CD4-positive, alpha-beta T cell treated with Interleukin-10 for 1 hour (primary cell): ENCODE data around the gene LIMS1.
"Not testable (repeated sequence)": the region's sequence is repeated elsewhere in the genome, so short reads cannot be mapped to it uniquely, and the experiment has no call there.

Experiments
- DNase-seq: peaks from one replicate; pipeline ENCODE4 v3.0.0-alpha.2; 2020

The LIMS1 gene, protein sequence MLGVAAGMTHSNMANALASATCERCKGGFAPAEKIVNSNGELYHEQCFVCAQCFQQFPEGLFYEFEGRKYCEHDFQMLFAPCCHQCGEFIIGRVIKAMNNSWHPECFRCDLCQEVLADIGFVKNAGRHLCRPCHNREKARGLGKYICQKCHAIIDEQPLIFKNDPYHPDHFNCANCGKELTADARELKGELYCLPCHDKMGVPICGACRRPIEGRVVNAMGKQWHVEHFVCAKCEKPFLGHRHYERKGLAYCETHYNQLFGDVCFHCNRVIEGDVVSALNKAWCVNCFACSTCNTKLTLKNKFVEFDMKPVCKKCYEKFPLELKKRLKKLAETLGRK

DNA sequence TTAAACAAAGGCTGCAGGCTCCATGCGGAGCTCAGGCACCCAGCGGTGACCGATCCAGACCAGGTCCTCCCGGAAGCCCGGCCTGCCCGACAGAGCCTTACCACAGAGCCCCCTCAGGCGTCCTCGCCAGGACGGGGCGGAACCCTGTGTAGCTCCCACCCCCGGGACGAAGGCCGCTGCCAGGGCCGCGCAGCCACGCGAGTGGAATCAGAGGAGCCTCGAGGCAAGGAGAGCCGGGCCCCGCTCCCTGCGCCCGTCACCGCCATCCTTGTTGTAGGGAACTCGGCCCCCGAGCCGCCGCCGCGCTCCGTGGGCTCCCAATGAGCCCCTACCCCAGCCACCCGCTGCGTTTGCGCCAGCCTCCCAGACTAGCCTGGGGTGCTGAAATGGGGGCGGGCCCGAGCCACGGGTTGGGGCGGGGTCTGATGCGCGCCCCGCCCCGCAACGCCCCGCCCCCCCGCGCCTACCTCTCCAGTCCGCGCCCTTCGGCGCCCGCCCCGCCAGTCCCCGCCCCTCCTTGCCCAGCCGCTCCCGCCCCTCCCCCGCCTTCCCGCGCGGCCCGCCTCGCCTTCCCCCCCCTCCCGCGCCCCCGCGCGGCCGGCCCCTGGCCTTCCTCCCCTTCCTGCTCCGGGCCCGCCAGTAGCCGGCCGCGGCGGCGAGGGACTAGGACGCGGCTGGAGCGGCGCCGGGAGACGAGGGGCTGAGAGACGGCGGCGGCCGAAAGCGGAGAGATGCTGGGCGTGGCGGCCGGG is at the start of gene LIMS1:
Gene LIMS1 (plus strand): TSS at position 639 of the 752 bp plus-strand sequence. CDS start 93 bp downstream, at position 732.
- DNase-seq, result peak; percentile 89

DNA sequence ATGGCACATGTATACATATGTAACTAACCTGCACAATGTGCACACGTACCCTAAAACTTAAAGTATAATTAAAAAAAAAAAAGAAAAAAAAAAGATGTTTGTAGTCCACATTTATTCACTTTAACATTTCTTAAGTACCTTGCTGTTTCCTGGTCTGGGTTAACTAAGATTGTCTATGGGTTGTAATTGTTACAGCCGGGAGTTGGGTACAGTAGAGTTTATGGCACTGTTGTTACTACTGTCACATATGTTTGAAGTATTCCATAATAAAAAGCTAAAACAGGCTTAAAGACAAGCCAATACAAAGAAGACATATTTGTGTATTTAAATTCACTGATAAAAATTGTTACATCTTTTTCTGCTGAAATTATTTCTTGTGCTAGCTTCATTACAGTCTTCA is 49.0 kb upstream of the LIMS1 start:
- DNase-seq, result no peak

DNA sequence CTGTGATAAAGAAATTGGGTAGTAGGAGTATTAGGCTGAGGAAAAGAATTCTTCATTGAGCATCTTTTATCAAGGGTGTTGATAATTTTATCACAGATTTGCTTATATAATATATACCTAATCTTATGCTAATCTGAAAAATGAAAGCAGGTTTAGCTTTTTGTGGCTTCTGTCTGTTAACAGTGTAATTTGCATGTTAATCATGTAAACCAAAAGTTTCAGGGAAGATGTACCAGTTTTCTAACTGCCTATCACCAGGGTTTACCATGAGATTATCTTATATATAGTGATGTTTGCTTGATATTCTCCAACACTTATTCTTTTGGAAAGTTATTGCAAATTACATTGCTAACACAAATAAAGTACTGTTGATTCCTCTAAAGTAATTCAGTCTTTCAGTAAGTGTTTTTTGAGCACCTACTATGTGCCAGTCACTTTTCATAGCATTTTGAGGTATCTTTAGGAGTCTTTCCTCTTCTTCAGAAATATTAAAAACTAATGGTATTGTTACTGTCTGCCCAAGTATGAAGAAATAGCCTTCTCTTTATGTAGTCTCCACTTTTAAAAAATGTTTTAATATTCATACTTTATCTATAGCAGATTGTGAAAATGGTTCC is 43.7 kb upstream of the LIMS1 start:
- DNase-seq, result no peak

DNA sequence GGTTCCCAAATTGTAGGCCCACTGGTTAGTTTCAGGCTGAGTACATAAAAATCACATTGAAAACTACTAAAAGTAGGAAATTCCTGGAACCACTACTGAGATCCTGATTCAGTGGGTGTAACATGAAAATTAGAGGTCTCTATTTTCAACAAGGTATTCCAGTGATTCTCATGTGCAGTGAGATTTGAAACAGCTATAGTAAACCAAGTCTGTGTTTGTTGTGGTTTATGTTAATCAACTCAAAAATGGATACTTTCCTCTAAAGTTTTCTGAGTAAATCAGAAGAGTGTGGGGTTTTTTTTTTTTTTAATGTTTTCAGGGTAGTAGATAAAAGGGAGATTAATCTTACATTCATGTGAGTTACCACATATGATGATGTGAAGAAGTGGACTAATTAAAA is 42.4 kb upstream of the LIMS1 start:
- no peak for DNase-seq

DNA sequence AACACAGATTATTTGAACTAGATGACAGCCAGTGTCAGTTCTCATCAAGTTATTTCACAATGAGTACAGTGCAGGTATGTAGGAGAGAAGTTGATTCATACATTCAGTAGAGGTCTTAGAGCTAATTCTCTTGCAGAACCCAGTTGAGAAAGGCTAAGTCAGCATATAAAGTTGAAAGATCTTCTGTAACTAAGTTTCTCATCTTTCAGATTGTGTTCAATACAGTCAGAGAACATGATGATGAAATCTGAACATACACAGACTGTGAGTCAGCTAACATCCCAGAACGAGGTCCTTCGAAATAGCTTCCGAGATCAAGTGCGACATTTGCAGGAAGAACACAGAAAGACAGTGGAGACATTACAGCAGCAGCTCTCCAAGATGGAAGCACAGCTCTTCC is 41.9 kb upstream of the LIMS1 start:
- no peak for DNase-seq

DNA sequence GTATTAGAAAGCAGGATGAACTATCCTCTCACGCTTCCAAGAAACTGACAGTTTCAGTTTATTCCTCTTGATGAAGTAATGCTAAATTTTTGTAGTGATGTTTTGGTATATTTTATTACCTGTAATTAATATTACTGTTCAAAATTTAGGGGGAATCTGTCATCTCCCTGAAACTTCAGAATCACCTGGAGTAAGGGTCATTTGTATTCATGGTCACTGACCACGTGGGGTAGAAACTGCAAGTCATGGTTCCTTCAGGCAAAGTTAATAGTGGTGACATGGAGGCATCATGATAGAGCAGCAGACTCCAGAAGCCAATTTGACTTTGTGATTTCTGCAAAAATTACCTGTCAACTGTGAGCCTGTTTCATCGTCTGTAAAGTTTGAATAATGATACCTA is 38.1 kb upstream of the LIMS1 start:
- not testable (repeated sequence) for DNase-seq

DNA sequence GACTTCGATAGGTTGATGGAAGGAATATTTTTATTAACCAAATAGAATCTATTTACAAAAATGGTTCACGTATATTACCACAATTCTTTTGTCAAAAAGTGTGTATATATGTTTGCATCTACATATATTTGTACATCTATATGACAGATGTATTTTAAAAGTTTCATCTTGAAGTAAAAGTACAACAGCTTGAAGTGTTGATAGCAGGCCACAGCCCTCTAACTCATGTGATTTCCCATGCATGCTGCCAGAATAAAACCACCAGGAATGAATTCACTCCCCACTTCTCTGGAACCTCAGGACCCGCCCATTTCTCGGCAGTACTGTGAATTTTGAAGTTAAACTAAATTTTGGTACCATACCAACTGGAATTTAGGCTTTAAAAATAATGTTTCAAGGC is 26.6 kb upstream of the LIMS1 start:
- not testable (repeated sequence) for DNase-seq

DNA sequence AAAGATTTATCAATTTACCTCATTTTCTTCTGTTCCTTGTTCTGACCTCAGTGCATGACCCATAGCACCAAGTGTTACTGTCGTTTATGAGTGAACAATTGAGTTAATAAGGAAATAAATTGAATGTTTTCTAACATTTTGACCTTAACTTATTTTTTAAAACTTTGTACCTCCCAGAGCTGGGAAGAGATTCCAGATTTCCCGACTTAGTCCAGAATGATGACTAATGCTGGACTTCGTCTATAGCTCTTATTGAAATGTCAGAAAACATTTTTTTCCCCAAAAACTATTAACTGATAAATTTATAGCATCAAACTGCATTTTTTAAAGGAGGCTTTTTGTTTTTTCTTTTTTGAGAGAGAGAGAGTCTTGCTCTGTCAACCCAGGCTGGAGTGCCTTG is 21.8 kb upstream of the LIMS1 start:
- not testable (repeated sequence) for DNase-seq

DNA sequence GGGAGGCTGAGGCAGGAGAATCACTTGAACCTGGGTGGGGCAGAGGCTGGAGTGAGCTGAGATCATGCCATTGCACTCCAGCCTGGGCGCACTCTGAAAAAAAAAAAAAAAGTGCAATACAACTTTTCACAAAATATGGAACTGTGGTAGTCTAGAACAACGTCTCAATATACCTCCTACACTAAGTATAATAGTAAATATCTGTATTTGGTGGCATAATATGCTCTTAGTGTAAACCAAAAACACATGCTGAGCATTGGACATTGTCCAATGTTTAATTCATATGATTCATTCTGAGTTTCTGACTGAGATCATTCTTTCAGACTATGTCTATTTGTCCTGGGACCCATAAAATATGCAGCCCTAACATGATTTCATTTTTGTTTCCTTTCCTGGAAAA is 19.8 kb upstream of the LIMS1 start:
- DNase-seq, result not testable (repeated sequence)

DNA sequence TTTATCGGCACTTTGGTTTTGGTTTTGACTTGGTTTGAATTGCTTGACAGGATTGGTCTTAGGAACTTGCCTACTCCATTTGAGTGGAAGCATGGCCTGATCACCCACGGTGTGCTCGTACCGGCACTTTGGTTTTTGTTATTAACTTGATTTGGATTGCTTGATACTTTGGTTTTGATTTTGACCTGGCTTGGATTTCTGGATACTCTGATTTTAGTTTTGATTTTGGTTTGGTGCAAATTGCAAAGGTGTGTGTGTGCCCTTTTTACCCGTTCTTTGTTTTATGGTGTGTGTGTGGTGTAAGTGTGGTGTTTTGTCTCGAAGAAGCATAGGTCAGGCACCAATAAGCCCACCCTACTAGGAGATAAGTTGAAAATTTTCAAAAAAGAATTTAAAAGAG is 9.6 kb upstream of the LIMS1 start:
- DNase-seq, result not testable (repeated sequence)

DNA sequence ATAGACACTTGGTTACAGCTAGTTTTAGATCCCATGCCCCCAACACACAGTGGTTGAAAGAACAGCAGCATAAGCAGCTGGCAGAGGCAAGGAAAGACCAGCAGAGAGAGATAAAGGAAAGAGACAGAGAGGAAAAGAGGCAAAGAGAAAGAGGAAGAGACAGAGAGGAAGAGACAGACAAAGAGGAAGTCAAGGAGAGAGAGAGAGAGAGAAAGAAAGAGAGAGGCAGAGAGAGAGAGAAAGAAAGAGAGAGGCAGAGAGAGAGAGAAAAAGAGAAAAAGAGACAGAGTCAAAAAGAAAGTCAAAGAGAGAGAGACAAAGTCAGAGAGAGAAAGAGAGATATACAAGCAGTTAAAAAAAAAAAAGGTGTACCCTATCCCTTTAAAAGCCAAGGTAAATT is 9.0 kb upstream of the LIMS1 start:
- not testable (repeated sequence) for DNase-seq

DNA sequence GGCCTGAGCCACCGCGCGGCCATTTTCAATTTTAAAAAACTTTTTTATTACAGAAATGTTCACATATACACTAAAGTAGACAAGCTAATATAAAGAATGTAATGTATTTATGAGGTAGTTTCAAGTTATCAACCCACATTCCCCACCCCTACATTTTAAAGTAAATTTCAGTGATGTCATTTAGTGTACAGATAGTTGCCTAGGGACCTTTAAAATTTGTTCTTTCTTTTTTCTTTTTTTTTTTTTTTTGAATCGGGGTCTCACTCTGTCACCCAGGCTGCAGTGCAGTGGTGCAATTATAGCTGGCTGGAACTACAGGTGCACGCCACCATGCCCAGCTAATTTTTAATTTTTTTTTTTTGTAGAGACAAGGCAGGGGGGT is 2.6 kb upstream of the LIMS1 start:
- no peak for DNase-seq

DNA sequence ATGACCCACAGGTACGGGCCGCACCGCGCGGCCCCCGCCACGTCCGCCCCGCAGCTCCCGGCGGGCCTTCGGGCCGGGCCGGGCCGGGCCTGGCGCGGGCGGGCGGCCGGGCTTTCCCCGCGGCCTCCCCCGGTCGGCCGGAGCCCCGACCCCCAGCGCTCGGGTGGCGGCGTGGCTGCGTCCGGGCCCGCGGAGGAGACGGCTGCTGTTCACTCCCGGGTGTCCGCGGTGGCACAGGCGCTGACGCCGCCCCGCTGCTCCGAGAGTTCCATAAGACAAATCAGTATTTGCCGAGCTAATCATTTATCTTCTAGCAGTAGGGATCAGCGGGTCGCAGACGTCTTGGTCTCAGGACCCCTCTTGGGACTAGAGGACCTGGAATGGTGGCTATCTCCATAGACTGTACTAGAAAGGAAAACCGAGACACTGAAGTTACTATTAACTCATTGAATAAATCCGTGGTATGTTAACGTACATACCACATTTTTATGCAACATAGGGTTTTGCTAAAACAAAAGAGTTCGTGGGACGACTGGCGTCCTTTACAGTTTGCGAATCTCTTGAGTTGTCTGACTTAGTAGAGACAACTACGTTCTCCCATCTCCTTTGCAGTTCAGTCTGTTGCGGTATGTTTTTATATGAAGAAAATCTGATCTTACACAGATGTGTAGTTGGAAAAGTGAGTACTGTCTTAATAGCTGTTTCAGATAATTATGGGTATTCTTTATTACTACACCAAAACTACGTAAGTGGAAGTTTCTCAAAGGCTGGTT is 500 bp downstream of the LIMS1 start:
- peak; percentile 46 for DNase-seq

DNA sequence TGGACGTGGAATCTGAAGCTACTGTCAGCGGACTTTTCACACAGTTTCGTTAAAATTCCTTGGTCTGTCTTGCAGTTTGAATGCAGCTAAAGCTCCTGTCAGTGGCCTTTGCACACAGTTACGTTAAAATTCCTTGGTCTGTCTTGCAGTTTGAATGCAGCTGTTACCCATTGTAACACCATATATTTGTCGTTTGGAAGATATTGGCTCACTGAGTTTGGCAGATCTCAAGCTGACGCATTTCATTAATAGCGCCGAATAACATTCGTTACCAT is 1.0 kb downstream of the LIMS1 start:
- DNase-seq, result no peak

DNA sequence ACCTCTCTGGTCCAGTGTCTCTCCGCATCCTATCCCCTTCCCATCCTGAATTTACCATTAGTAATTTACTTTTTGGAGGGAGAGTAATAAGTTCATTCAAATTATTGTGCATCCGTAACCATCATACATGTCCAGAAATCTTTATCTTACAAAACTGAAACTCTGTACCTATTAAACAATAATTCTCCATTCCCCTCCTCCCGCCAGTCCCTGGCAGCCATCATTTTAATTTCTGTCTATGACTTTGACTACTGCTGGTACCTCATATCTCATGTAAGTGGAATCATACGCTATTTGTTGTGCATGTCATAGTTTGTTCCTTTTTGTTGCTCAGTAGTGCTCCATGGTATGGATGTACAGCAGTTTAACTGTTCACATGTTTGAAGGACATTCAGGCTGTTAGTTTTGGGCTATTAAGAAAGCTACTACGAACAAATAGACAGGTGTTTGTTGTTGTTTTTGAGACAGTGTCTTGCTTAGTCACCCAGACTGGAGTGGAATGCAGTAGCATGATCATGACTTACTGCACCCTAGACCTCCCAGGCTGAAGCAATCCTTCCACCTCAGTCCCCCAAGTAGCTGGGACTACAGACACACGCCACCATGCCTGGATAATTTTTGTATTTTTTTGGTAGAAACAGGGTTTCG is 2.0 kb downstream of the LIMS1 start:
- DNase-seq, result no peak

DNA sequence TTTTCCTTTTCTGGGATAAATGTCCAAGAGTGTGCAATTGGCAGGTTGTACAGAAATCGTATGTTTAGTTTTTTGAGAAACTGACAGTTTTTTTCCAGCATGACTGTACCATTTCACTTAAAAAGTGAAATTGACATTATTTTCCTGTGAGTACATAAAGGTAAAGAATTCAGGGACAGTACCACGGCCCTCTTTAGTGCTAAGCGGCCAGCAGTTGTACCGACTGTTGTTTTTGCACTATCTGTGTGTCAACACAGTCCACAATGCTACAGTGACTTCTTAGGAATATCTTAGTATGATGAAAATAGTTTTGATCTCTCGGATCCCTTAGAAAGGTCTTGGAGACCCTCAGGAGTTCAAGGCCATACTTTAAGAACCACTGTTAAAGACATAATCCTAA is 2.6 kb downstream of the LIMS1 start:
- no peak for DNase-seq

DNA sequence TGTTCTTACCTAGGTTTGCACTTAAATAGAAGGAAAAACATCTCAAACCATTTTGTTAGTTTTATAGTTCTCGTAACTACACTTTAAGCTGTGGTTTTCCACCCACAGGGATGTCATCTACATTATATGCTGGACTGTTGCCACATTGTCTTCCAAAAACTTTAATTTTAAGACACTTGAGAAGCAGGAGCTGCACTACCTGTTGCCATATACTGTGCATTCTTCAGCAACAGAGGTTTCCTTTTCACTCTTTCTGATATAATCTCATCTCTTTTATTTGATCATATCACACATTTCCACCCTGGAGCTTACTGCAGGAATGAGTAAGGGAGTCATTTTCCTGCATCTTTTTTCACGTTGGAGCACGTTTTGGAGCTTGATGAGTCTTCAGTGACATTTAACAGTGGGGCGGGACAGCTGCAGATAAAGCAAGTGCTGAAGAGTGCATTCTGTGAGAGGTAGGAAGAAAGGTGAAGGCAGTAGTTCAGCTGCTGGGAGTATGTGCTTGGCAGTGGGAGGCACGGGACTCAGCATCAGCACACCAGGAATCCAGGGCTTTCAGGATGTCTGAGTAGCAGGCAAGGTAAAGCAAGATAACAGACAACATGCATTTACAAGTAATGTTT is 3.8 kb downstream of the LIMS1 start:
- no peak for DNase-seq

DNA sequence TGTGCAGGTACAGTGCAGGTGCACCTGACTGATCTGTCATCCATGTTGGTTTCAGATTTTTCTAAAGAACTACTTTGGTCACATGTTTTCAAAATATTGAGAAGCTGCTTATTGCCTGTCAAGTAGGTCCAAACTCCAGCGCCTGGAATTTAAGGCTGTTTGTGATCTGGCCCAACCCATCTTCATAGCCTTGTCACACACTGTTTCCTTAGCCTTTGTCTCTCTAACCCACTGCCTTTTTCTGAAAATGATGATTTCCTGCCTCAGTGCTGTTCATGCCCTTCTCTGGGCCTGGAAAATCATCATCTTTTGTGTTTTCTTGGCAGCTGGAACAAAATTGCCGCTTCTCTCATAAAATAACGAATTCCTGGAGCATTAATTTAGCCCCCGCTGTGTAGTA is 7.2 kb downstream of the LIMS1 start:
- no peak for DNase-seq

DNA sequence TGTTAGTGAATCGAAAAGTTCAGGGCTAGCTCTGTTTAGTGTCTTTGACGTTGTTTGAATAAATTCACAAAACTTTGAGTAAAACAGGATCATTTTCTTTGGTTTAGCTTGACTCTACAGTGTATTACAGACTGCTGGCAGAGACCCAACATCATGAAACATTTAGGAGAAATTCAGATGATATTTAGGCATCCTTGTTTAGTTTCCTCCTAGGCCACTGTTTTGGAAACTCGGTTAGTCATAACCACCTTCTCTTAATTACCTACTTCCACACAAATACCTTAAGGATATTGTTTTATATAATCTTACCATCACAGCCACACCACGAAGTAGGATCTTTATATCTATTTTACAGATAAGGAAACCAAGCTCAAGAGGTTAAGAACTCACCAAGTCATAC is 7.8 kb downstream of the LIMS1 start:
- DNase-seq, result no peak

DNA sequence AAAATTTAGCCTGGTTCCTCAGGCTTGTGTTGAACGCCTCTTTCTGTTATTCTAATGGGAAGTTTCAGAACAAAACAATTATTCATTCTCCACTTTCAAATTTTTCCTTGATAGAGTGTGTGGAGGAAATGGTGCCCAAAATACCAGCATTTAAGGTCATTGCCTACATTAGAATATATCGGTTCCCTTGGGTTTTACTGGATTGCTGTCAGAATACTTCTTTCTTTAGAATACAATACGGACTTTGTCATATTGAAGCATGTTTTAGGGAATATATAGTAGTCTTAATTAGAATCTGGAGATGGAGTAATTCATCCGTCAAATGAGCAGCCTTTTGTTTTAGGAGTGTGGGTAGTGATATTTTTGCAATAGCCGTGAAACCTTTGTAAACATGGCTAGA is 13.3 kb downstream of the LIMS1 start:
- no peak for DNase-seq

DNA sequence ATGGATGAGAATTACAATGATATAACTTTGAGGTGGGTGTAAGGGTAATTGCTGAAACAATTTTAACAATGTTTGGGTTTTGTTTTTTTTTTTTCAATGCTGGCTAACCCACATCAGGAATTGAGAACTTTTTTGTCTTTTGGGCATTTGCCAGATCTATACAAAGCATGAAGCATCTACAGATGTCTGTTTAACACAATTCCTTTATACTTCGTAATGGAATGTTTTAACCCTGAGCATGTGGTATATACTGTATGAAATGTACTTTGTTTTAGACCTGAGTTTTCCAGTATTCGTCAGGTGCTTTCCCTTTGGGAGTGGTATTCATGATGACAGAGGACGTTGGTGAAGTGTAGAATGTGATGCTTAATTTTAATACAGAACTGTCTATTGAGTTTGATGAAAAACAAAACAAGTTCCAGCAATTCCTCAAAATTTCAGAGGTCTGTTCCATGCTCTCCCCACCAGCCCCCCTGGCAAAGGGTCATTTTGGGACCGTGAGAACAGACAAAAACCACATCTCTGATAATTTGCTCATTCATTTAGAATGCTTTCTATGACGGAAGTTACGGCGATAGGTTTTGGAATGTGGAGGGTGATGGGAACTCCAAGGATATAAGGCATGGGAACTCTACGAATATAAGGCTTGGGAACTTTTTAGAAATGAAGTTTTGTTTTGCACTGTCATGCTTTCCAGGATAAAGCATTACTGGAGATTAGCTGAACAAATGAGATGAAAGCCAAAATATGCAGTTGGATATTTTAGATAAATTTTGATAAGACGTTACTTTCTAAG is 14.1 kb downstream of the LIMS1 start:
- no peak for DNase-seq

DNA sequence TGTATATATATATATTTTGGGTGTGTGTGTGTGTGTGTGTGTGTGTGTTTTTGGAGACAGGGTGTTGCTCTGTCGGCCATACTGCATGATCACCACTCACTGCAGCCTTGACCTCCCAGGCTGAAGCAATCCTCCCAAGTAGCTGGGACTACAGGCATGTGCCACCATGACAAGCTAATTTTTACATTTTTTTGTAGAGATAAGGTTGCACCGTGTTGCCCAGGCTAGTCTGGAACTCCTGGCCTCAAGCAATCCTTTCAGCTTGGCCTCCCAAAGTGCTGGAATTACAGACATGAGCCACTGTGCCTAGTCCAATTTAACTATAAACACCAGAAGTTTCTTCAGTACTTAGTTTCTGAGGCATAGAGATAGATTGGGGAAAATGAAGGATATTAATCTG is 18.3 kb downstream of the LIMS1 start:
- DNase-seq, result no peak
